CD14-positive monocyte (primary cell): ENCODE results near the gene PNMA8B. TPM values are rescaled to one million over a fixed set of nuclear protein-coding genes. Genes with fewer than 3 reads are reported as not detected.

Experiments
- DNase-seq, 3 donors: peaks; one replicate each; pipeline ENCODE4 v3.0.0-alpha.2; 2011 to 2022
- H2AFZ ChIP-seq: 2 replicates; pipeline ENCODE4 v1.6.0; 2012; ENCODE audit warnings: mild to moderate bottlenecking, low read depth, low read length, inconsistent platforms; ENCODE audit not compliant: insufficient read depth, poor library complexity, severe bottlenecking
- H3K27ac ChIP-seq, 2 donors: 1 replicate in 1 of 2; 2 replicates in 1 of 2; pipeline ENCODE4 v1.5.1; 2012 to 2013; ENCODE audit warnings: low read length in 2 of 2, control low read depth in 1 of 2, inconsistent platforms in 1 of 2, low read depth in 1 of 2, mild to moderate bottlenecking in 1 of 2
- H3K27me3 ChIP-seq, 2 donors: one replicate each; pipeline versions ENCODE4 v1.6.0 to v1.6.1; 2011 to 2013; ENCODE audit warnings: low read length in 2 of 2; ENCODE audit not compliant: control insufficient read depth in 2 of 2, insufficient read depth in 2 of 2
- H3K36me3 ChIP-seq, 2 donors: replicated peaks in 1 of 2; 1 replicate in 1 of 2; 2 replicates in 1 of 2; pipeline versions ENCODE4 v1.5.1 to v1.6.1; 2012 to 2013; ENCODE audit warnings: low read length in 2 of 2, control low read depth in 1 of 2, inconsistent platforms in 1 of 2, mild to moderate bottlenecking in 1 of 2; ENCODE audit not compliant: insufficient read depth in 2 of 2, control insufficient read depth in 1 of 2
- H3K4me1 ChIP-seq, 2 donors: 1 replicate in 1 of 2; 2 replicates in 1 of 2; pipeline versions ENCODE4 v1.5.1 to v1.6.1; 2012 to 2013; ENCODE audit warnings: low read length in 2 of 2, control low read depth in 1 of 2, inconsistent platforms in 1 of 2, mild to moderate bottlenecking in 1 of 2, moderate library complexity in 1 of 2; ENCODE audit not compliant: insufficient read depth in 2 of 2, control insufficient read depth in 1 of 2
- H3K4me2 ChIP-seq: replicated peaks from 2 replicates; pipeline ENCODE3; 2012; ENCODE audit warnings: low read length, moderate library complexity, mild to moderate bottlenecking; ENCODE audit not compliant: poor library complexity, severe bottlenecking; ENCODE audit errors: extremely low read depth
- H3K4me3 ChIP-seq, 3 experiments: fragments of 200-600 bp in 1 of 3; sonication (generic) in 1 of 3; replicated peaks in 1 of 3; 1 replicate in 2 of 3; 2 replicates in 1 of 3; pipeline ENCODE4 v1.5.1; 2011 to 2013; ENCODE audit warnings: low read length in 3 of 3, mild to moderate bottlenecking in 3 of 3, control low read depth in 2 of 3, low read depth in 2 of 3, inconsistent platforms in 1 of 3, moderate library complexity in 1 of 3
- H3K79me2 ChIP-seq: 2 replicates; pipeline ENCODE4 v1.6.0; 2012; ENCODE audit warnings: mild to moderate bottlenecking, control low read depth, inconsistent platforms, low read length, moderate library complexity; ENCODE audit not compliant: insufficient read depth
- H3K9ac ChIP-seq: 2 replicates; pipeline ENCODE4 v1.6.0; 2017; ENCODE audit warnings: low read length, mild to moderate bottlenecking; ENCODE audit not compliant: insufficient read depth, poor library complexity, severe bottlenecking
- H3K9me3 ChIP-seq, 2 donors: replicated peaks in 1 of 2; 1 replicate in 1 of 2; 2 replicates in 1 of 2; pipeline versions ENCODE4 v1.5.1 to v1.6.1; 2012 to 2013; ENCODE audit warnings: low read length in 2 of 2, control low read depth in 1 of 2; ENCODE audit not compliant: control insufficient read depth in 1 of 2, insufficient read depth in 1 of 2
- H4K20me1 ChIP-seq: 2 replicates; pipeline ENCODE4 v1.6.0; 2012; ENCODE audit warnings: mild to moderate bottlenecking, low read length, control low read depth, moderate library complexity; ENCODE audit not compliant: insufficient read depth
- H3K27ac Mint-ChIP-seq, 7 donors: one replicate each; pipeline ENCODE4 v1.8.0; 2020; ENCODE audit warnings: mild to moderate bottlenecking in 7 of 7, mixed read lengths in 7 of 7, moderate library complexity in 6 of 7, inconsistent platforms in 2 of 7
- H3K27me3 Mint-ChIP-seq, 3 donors: one replicate each; pipeline ENCODE4 v1.8.0; 2021 to 2022; ENCODE audit warnings: low read depth in 3 of 3, mild to moderate bottlenecking in 3 of 3, mixed read lengths in 3 of 3, moderate library complexity in 3 of 3, inconsistent platforms in 1 of 3
- H3K36me3 Mint-ChIP-seq, 2 donors: one replicate each; pipeline ENCODE4 v1.8.0; 2020; ENCODE audit warnings: mixed read lengths in 2 of 2, inconsistent platforms in 1 of 2, mild to moderate bottlenecking in 1 of 2
- H3K4me1 Mint-ChIP-seq: one replicate; pipeline ENCODE4 v1.8.0; 2020; ENCODE audit warnings: mild to moderate bottlenecking, mixed read lengths
- H3K4me3 Mint-ChIP-seq, 2 donors: one replicate each; pipeline ENCODE4 v1.8.0; 2020; ENCODE audit warnings: mild to moderate bottlenecking in 2 of 2, mixed read lengths in 2 of 2, moderate library complexity in 1 of 2
- H3K9me3 Mint-ChIP-seq, 7 donors: one replicate each; pipeline ENCODE4 v1.8.0; 2020 to 2022; ENCODE audit warnings: mixed read lengths in 7 of 7, mild to moderate bottlenecking in 6 of 7, moderate library complexity in 6 of 7, inconsistent platforms in 2 of 7
- CTCF ChIP-seq: fragments of 200-600 bp; IDR thresholded peaks from one replicate; pipeline ENCODE4 v1.8.0; 2022; ENCODE audit warnings: antibody characterized with exemption, mild to moderate bottlenecking
- WGBS: methylation state at CpG from one replicate; pipeline ENCODE4 v1.1.5; 2013; ENCODE audit warnings: missing lambda C conversion rate; ENCODE audit not compliant: insufficient coverage; 5-methylcytosine and 5-hydroxymethylcytosine counted together
- intact Hi-C, 2 donors: fragments of 100-400 bp; cut with micrococcal nuclease; formaldehyde crosslinking; loops; one replicate each; pipeline versions ENCODE4 v1.15.0 to v1.15.1; 2023
- polyA plus RNA-seq, 3 donors: library from polyadenylated mRNA; depleted of rRNA in 1 of 3; unstranded in 2 of 3; stranded (reverse) in 1 of 3; fragments of 300-500 nt in 2 of 3; fragments of >200 nt in 1 of 3; fragmentation: Illumina TruSeq in 2 of 3; gene quantifications; 1 replicate in 2 of 3; 2 replicates in 1 of 3; pipeline ENCODE4 v1.2.3, GENCODE V29; 2012 to 2021

Gene PNMA8B
- polyA plus RNA-seq, 3 donors, result 0.07 to 0.16 TPM; not detected in 1

- no peak overlapping the region for H3K4me3 ChIP-seq
- Mint-ChIP-seq H3K4me1 (peaks cover 44% of the 10 kb centered on the region), H3K36me3 (no peaks in the 10 kb centered on the region), H3K9me3 (peaks cover 0 to 2% (median 0%) of the 10 kb centered on the region in 7 donors), H3K4me3 (no peak overlapping the region), H3K27me3 (peaks cover 5 to 12% (median 12%) of the 10 kb centered on the region in 3 donors), H3K27ac (peak overlapping the region in 2 of 7 donors; percentile 32 to 40)
- H3K9me3 ChIP-seq, result no peaks in the 10 kb centered on the region
- H3K27me3 ChIP-seq, result no peaks in the 10 kb centered on the region
- no peak overlapping the region for H3K9ac ChIP-seq
- TF ChIP-seq CTCF, result no peak
- H3K4me2 ChIP-seq, result no peak overlapping the region
- no peak for DNase-seq
- WGBS, result 90% methylated on average over 12 of the region's 12 CpGs
- H3K27ac ChIP-seq, result no peak overlapping the region
- no peaks in the 10 kb centered on the region for H3K36me3 ChIP-seq
- no peak overlapping the region for H2AFZ ChIP-seq
- no peaks in the 10 kb centered on the region for H3K79me2 ChIP-seq
- no peaks in the 10 kb centered on the region for H4K20me1 ChIP-seq
- intact Hi-C loops, result no loop called here
- peaks cover 38 to 46% of the 10 kb centered on the region in 2 donors for H3K4me1 ChIP-seq
Observed at GRCh38 chr19:46533078-46533620, 37.5 kb upstream of the PNMA8B start.

GRCh38 chr19:46530636-46531035, 35.0 kb upstream of the PNMA8B start:
- intact Hi-C loops, result loop anchor here in 1 of 2 donors (1.0 kb wide), 2 partner anchors 12 to 38 kb away; no protein-coding TSS in a partner anchor
- Histone ChIP-seq H3K4me3 (peak overlapping the region in 1 of 3 experiments; percentile 41), H3K79me2 (no peaks in the 10 kb centered on the region), H3K9me3 (peaks cover 0 to 3% of the 10 kb centered on the region in 2 donors), H3K27me3 (no peaks in the 10 kb centered on the region), H3K27ac (peak overlapping the region; percentile 85 to 91), H3K9ac (peak overlapping the region; percentile 37), H3K4me1 (peaks cover 37 to 39% of the 10 kb centered on the region in 2 donors), H4K20me1 (no peaks in the 10 kb centered on the region), H2AFZ (peak overlapping the region; percentile 43), H3K36me3 (no peaks in the 10 kb centered on the region), H3K4me2 (peak overlapping the region; percentile 64)
- Mint-ChIP-seq H3K4me1 (peaks cover 39% of the 10 kb centered on the region), H3K4me3 (peak overlapping the region; percentile 45 to 82), H3K27me3 (peaks cover 5 to 14% (median 11%) of the 10 kb centered on the region in 3 donors), H3K27ac (peak overlapping the region; percentile 95 to 99 (median 98)), H3K9me3 (peaks cover 2 to 10% (median 6%) of the 10 kb centered on the region in 7 donors), H3K36me3 (no peaks in the 10 kb centered on the region)
- DNase-seq, result peak; percentile 37 to 79 (median 51)
- WGBS, result no CpG with 5 or more reads among the region's 1 CpG
- TF ChIP-seq CTCF, result no peak
